Stromal cell of bone marrow (primary cell): Measurements from ENCODE around the gene SELP.
A peak's percentile ranks its signal among the peaks of the same experiment; 100 is the strongest.

Experiments
- DNase-seq: peaks from one replicate; pipeline ENCODE4 v3.0.0-alpha.2; 2012; ENCODE audit warnings: low read depth

SELP gene

DNA sequence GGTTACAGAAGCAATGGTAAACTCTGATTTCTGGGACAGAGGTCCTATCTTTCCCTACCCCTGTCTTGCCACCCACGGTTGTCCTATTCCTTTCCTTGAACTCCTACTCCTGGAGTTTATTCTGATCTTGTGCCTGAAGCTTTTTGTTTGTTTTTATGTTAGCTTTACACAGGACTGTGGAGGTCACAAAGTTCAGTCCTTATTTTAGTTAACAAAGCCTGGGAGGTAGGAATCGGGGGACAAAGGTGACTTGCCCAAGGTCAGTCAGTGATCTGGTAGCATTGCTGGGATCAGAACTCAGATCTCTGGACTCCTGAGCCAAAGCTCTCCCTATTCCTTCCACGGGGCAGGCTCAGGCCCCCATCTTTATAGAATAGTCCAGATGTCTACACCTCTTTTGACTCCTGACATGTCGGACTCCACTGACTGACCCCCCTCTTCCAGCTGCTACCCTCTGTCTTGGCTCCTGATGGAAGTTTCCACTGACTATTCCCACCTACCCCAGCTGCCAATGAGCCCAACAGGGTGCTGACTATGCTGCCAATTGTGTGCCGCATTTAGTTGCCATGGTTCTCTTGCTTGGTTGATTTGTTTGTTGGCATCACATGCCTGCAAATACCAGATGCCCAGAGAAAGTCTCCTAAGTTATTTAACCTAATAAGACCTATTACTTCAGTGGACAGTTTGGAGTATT is 53.5 kb downstream of the SELP start:
- DNase-seq = no peak

- DNase-seq = no peak
These were observed 55.6 kb downstream of the SELP start for GRCh38 chr1:169574336-169574735.

GRCh38 chr1:169572187-169572586 is 57.7 kb downstream of the SELP start:
- DNase-seq = no peak

- DNase-seq = no peak
These were observed 58.5 kb downstream of the SELP start for GRCh38 chr1:169571450-169571849.

DNA sequence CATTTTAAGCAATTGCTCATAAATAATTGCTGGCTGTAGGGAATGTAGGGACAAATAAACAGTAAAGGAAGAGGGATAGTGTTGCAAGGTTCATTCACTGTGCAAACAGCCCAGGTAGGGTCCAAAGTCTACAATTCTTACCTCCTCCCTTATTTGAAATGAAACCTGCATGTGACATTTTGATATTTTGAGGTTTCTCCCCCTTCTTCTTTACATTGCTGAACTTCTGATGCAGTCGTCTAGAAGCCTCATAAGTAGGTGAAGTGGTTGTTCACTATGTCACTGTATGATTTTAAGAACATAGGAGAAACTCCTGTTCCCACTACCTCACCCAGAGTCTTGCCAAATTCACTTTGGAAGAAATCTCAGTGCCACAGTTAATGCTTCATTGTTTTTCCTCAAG is 59.8 kb downstream of the SELP start:
- DNase-seq = no peak

DNA sequence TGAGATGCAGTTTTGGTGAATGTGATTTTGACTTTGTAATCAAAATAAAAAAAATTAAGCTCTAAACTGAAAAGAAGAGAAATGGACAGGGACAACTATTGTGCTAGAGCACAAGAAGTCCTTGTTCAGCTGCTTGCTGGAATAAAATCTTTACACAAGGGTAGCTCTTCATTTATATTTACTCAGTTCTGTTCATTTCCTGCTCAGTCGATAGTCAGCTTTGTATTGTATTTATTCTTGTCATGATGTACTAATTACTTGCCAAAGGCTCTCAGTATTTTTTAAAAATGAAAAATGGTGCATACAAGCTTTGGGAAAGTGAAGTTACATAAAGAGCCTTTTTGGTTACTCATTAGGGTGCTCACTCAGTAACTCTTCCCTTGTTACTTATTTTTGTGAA is 61.4 kb downstream of the SELP start:
- DNase-seq = no peak

- no peak for DNase-seq
These were observed 64.3 kb downstream of the SELP start for GRCh38 chr1:169565335-169566271.

GRCh38 chr1:169563650-169564049 is 66.3 kb downstream of the SELP start:
- DNase-seq = no peak

DNA sequence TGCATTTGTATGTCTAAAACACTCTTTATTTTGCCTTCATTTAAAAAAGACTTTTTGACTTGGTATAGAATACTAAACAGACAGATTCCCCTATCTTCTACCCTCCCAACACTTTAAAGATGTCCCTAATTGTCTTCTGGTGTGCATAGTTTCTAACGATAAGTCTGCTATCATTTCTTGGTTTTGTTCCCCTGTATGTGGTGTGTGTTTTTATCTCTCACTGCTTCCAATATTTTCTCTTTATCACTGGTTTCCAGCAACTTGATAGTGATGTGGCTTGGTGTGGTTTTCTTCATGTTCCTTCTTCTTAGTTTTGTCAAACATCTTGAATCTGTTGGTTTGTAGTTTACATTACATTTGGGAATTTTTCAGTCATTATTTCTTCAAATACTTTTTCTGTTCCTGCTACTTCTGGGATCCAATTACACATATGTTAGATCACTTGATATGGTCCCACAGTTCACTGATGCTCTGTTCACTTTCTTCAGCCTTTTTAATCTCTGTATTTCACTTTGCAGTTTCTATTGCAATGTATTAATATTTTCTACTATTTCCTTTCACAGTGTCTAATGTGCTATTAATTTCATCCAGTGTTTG is 66.8 kb downstream of the SELP start:
- no peak for DNase-seq

GRCh38 chr1:169561692-169562091 is 68.2 kb downstream of the SELP start:
- no peak for DNase-seq

DNA sequence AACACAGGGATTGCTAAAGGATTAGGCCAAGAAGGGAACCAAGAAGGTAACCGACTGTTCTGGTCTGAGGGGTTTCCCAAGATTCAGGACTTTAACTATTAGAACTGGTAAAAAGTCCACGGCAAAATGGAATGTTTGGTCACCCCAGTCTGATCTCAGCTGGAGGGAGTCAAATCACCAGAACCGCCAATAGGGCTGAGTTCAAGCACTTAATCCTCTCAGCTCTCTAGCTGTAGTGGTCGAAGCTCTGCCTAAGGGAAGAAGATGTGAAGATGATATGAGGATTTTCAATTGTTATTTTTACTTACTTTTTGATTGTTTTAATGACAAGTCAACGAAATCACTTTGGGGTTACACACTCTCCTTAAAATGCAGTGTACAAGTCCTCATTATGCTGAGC is 72.8 kb downstream of the SELP start:
- DNase-seq = no peak

- peak; percentile 21 for DNase-seq
These were observed 79.6 kb downstream of the SELP start for GRCh38 chr1:169550294-169550693.

DNA sequence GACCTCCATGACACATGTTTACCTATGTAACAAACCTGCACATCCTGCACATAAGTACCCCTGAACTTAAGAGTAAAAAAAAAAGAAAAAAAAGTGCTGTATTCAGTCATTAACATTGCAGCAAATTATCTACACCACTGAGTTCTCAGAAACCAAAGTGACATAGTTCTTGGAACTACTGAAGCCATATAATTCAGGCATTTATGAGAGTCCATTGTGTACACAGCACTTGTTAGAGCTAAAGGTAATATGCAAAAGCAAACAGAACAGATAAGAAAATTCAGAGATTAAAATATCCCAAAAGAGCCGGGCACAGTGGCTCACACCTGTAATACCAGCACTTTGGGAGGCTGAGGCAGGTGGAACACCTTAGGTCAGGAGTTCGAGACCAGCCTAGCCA is 81.6 kb downstream of the SELP start:
- DNase-seq = no peak

GRCh38 chr1:169546087-169546995 is 83.6 kb downstream of the SELP start:
- peak; percentile 46 for DNase-seq

DNA sequence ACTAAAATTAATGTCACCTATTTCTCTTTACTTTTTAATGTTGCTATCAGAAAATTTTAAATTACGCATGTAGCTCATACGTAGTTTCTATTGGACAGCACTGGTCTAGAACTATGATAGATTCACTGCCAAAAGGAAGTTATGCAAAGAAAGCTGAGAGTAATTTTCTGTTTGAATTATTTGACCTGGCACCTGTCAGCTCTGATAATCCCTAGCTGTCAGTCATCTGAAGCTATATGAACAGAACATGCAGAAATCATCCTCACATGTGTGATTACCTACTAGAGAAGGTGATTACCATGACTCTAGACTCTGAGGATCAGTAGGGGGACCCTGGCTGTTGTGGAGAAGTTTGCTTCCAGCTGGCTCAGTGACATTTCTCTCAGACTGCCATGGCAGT is 84.5 kb downstream of the SELP start:
- no peak for DNase-seq

DNA sequence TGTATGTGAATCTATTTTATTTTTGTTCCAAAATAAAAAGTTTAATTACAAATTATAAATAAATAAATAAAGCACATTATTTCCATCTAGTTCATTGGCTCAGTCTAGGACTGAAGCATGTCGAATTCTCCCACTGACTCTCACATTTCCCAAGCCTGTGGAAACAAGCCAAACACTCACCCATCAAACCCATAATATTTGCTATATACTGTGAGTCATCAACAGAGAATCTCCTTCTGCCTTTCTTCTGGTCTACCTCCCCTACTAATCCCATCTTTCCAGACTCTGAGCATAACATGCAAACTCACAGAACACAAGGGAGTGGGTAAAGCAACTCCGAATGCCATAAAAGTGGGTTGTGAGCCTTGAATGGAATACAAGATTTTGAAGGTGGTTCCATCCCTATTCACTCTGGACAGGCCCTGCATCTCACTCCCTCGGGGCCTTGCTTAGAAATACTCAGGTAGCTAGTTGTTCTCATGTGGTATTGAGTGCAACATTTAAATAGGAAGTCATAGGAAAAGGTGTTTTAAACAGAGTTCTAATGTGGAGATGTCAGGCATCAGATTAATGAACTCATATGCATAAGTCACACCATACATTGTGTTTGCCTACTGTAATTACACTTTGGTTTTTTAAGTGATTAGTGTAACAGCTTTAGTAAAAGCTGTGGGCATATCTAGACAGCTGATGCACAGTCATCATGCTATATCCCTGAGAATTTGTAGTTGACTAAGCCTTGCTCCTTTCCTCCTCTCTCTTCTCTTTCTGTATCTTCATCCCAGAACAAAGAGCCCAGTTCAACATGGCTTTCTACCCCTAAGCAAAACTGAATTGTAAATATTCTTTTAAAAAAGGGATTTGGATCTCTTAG is 90.7 kb downstream of the SELP start:
- DNase-seq = peak; percentile 49
